SK-N-SH (cell line): ENCODE data around the gene KLHL33. TPM values are rescaled to one million over a fixed set of nuclear protein-coding genes. Genes with fewer than 3 reads are reported as not detected.

Experiments used
- CHD2 ChIP-seq: fragments of 150-350 bp; IDR thresholded peaks from 2 replicates; pipeline ENCODE4 v1.6.1; 2018; ENCODE audit warnings: low read length; ENCODE audit not compliant: partially characterized antibody
- EZH2phosphoT487 ChIP-seq: fragments of 200-600 bp; sonication (generic); IDR thresholded peaks from 2 replicates; pipeline ENCODE4 v1.6.1; 2017; ENCODE audit warnings: low read depth, mixed run types, mild to moderate bottlenecking, antibody characterized with exemption, moderate library complexity, borderline replicate concordance
- FOXJ3 ChIP-seq: sonication (generic); formaldehyde crosslinking; IDR thresholded peaks from 2 replicates; pipeline ENCODE4 v1.5.1; 2020; ENCODE audit warnings: mild to moderate bottlenecking, missing genetic modification reagents
- FOXM1 ChIP-seq: IDR thresholded peaks from 2 replicates; pipeline ENCODE4 v1.4.0; 2012; ENCODE audit warnings: low read depth, mild to moderate bottlenecking
- IRF3 ChIP-seq: fragments of 150-350 bp; IDR thresholded peaks from 2 replicates; pipeline ENCODE4 v1.6.1; 2016; ENCODE audit warnings: mild to moderate bottlenecking, low read depth, low read length
- JUND ChIP-seq: IDR thresholded peaks from 2 replicates; pipeline ENCODE4 v1.4.0; 2012
- MAX ChIP-seq: IDR thresholded peaks from 2 replicates; pipeline ENCODE4 v1.4.0; 2012; ENCODE audit warnings: low read depth
- MEF2A ChIP-seq: IDR thresholded peaks from 2 replicates; pipeline ENCODE4 v1.4.0; 2012; ENCODE audit warnings: low read depth, borderline replicate concordance
- MXI1 ChIP-seq: IDR thresholded peaks from 2 replicates; pipeline ENCODE4 v1.6.1; 2012; ENCODE audit warnings: mild to moderate bottlenecking, low read depth, low read length, improper control_type of control experiment
- PBX3 ChIP-seq: IDR thresholded peaks from 2 replicates; pipeline ENCODE4; 2012
- POLR2AphosphoS5 ChIP-seq: IDR thresholded peaks from 2 replicates; pipeline ENCODE4 v1.6.1; 2012; ENCODE audit warnings: low read depth, low read length
- RCOR1 ChIP-seq: fragments of 150-350 bp; IDR thresholded peaks from 2 replicates; pipeline ENCODE4 v1.6.1; 2017; ENCODE audit warnings: antibody characterized with exemption, low read length
- REST ChIP-seq: IDR thresholded peaks from 2 replicates; pipeline ENCODE4 v1.6.1; 2012; ENCODE audit warnings: mild to moderate bottlenecking, low read depth, low read length, moderate library complexity
- RXRA ChIP-seq: IDR thresholded peaks from 2 replicates; pipeline ENCODE4 v1.4.0; 2012; ENCODE audit warnings: low read depth, mild to moderate bottlenecking, borderline replicate concordance
- SIN3A ChIP-seq: IDR thresholded peaks from 2 replicates; pipeline ENCODE4 v1.6.1; 2012; ENCODE audit warnings: low read depth, mild to moderate bottlenecking, low read length, moderate library complexity, borderline replicate concordance
- TAF1 ChIP-seq: IDR thresholded peaks from 2 replicates; pipeline ENCODE4 v1.6.1; 2012; ENCODE audit warnings: low read depth, mild to moderate bottlenecking, low read length, moderate library complexity, borderline replicate concordance
- TCF12 ChIP-seq: IDR thresholded peaks from 2 replicates; pipeline ENCODE4 v1.4.0; 2012
- TEAD4 ChIP-seq: IDR thresholded peaks from 2 replicates; pipeline ENCODE4 v1.4.0; 2012; ENCODE audit warnings: mild to moderate bottlenecking, borderline replicate concordance; ENCODE audit not compliant: insufficient read depth
- USF1 ChIP-seq: IDR thresholded peaks from 2 replicates; pipeline ENCODE4 v1.4.0; 2012; ENCODE audit warnings: low read depth, borderline replicate concordance
- ZBTB33 ChIP-seq: IDR thresholded peaks from 2 replicates; pipeline ENCODE4 v1.4.0; 2012; ENCODE audit warnings: low read depth, borderline replicate concordance
- polyA plus RNA-seq, 3 experiments: library from polyadenylated mRNA; depleted of rRNA; stranded (reverse); fragments of >200 nt; gene quantifications; 2 replicates each; pipeline ENCODE4 v1.2.3, GENCODE V29; 2012

KLHL33 gene
- polyA plus RNA-seq, 1 of the 3 experiments (the other 2 are of a cell fraction), result not detected

- TF ChIP-seq REST (no peak), CHD2 (no peak), MXI1 (peak; percentile 68), MAX (peak; percentile 58), USF1 (no peak), TEAD4 (0 out of 2 replicates have a peak, but pooled peaks have one; percentile 13), TCF12 (no peak), FOXM1 (no peak), JUND (no peak), EZH2phosphoT487 (no peak), TAF1 (peak; percentile 68), IRF3 (no peak), RXRA (no peak), FOXJ3 (no peak), POLR2AphosphoS5 (peak; percentile 97), ZBTB33 (no peak; the same call in 1 of the 2 replicates), PBX3 (no peak; the same call in 1 of the 2 replicates), RCOR1 (peak; percentile 0; the same call in 1 of the 2 replicates), MEF2A (no peak), SIN3A (no peak)
These were observed 22.9 kb downstream of the KLHL33 start, which contains the start of gene TEP1 (continued) for GRCh38 chr14:20412876-20413743.
